H1 (cell line): ENCODE data around the gene SPIRE1.

Experiments
- ASH2L ChIP-seq: fragments of 200-600, 300-600 bp; sonication (generic); IDR thresholded peaks from one replicate; pipeline ENCODE4 v1.7.1; 2017; ENCODE audit warnings: low read length
- ATF3 ChIP-seq: IDR thresholded peaks from 2 replicates; pipeline ENCODE4 v1.6.1; 2011; ENCODE audit warnings: low read depth, mild to moderate bottlenecking, low read length; ENCODE audit not compliant: insufficient read depth
- CTCF ChIP-seq, 3 experiments: IDR thresholded peaks; 1 replicate in 2 of 3; 2 replicates in 1 of 3; pipeline versions ENCODE4 v1.5.1 to v1.6.1; 2011; ENCODE audit warnings: low read length in 3 of 3, mild to moderate bottlenecking in 3 of 3, inconsistent platforms in 2 of 3, low read depth in 1 of 3, moderate library complexity in 1 of 3; ENCODE audit not compliant: insufficient read depth in 1 of 3; ENCODE audit errors: control extremely low read depth in 1 of 3
- EZH2 ChIP-seq: fragments of 200-600 bp; sonication (generic); IDR thresholded peaks from 2 replicates; pipeline ENCODE4 v1.7.1; 2012; ENCODE audit warnings: low read depth, mild to moderate bottlenecking, moderate library complexity, low read length, inconsistent platforms; ENCODE audit not compliant: severe bottlenecking
- JUND ChIP-seq: IDR thresholded peaks from 2 replicates; pipeline ENCODE4 v1.6.1; 2011; ENCODE audit warnings: mild to moderate bottlenecking, improper control_type of control experiment, low read length
- MAFK ChIP-seq: IDR thresholded peaks from 2 replicates; pipeline ENCODE4 v1.6.1; 2012; ENCODE audit warnings: low read depth, mild to moderate bottlenecking, improper control_type of control experiment, low read length
- PHF8 ChIP-seq: fragments of 200-600 bp; sonication (generic); conservative IDR thresholded peaks from 2 replicates; pipeline ENCODE4 v1.7.1; 2012; ENCODE audit warnings: low read depth, mild to moderate bottlenecking, inconsistent platforms, low read length, moderate library complexity
- POLR2A ChIP-seq, 2 experiments: IDR thresholded peaks; 1 replicate in 1 of 2; 2 replicates in 1 of 2; pipeline ENCODE4 v1.6.1; 2011; ENCODE audit warnings: low read depth in 2 of 2, low read length in 2 of 2, mild to moderate bottlenecking in 2 of 2; ENCODE audit errors: control extremely low read depth in 1 of 2
- POLR2AphosphoS5 ChIP-seq: IDR thresholded peaks from 2 replicates; pipeline ENCODE4 v1.6.1; 2011; ENCODE audit warnings: low read depth, low read length
- RFX5 ChIP-seq: IDR thresholded peaks from 2 replicates; pipeline ENCODE4 v1.6.1; 2011; ENCODE audit warnings: low read depth, low read length, improper control_type of control experiment, borderline replicate concordance
- SIN3A ChIP-seq, 2 experiments: IDR thresholded peaks in 1 of 2; conservative IDR thresholded peaks in 1 of 2; 2 replicates each; pipeline ENCODE4 v1.6.1; 2011 to 2012; ENCODE audit warnings: low read length in 2 of 2, improper control_type of control experiment in 1 of 2, low read depth in 1 of 2, mild to moderate bottlenecking in 1 of 2
- SP1 ChIP-seq: IDR thresholded peaks from 2 replicates; pipeline ENCODE4 v1.6.1; 2011; ENCODE audit warnings: low read depth, low read length
- SUZ12 ChIP-seq: fragments of 200-600 bp; sonication (generic); IDR thresholded peaks from 2 replicates; pipeline ENCODE4 v1.6.1; 2012; ENCODE audit warnings: mild to moderate bottlenecking, inconsistent platforms, low read length, moderate library complexity, mixed read lengths

DNA sequence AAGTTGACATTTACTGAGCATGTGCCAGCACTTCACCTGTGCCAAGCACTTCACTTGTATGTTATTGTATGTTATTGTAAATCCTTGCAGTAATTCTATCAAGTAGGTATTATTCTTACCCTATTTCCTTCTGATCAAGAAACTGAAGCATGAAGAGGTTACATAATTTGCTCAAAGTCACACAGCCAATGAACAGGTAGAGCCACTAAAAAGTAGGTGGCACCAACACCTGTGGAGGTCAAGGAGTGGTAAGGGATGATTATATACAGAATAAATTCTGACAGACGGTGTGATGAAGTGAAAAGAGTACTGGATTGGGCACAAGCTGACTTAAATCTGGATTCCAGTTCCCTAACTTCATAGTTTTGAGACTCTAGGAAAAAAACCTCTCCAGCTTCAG is 71.0 kb downstream of the SPIRE1 start:
- TF ChIP-seq ASH2L (no peak), CTCF (IDR thresholded peaks at IDR 0.05; ENCODE audit: control extremely low read depth in 1 of 3, insufficient read depth in 1 of 3, low read depth in 1 of 3, low read length in 3 of 3) (no peak), SP1 (no peak), POLR2AphosphoS5 (no peak), POLR2A (IDR thresholded peaks at IDR 0.05; ENCODE audit: control extremely low read depth in 1 of 2, low read depth in 2 of 2, low read length in 2 of 2) (no peak), JUND (no peak), RFX5 (no peak), MAFK (no peak), ATF3 (no peak), EZH2 (no peak), SIN3A (conservative IDR thresholded peaks at IDR 0.05 in 1 of 2, IDR thresholded peaks at IDR 0.05 in 1 of 2; ENCODE audit: low read depth in 1 of 2, low read length in 2 of 2) (no peak), SUZ12 (no peak), PHF8 (no peak)
